Hepatocyte (in vitro differentiated cells): ENCODE results near the gene TM6SF1. TPM values are rescaled to one million over a fixed set of nuclear protein-coding genes. Genes with fewer than 3 reads are reported as not detected.
"Not testable (repeated sequence)": the region's sequence is repeated elsewhere in the genome, so short reads cannot be mapped to it uniquely, and the experiment has no call there.

Source experiments
- DNase-seq: peaks from one replicate; pipeline ENCODE4 v3.0.0-alpha.2; 2016; ENCODE audit warnings: low spot score
- H2AFZ ChIP-seq: fragments of 200-600 bp; sonication (generic); 2 replicates; pipeline ENCODE4 v1.6.0; 2016; ENCODE audit warnings: antibody characterized with exemption, mild to moderate bottlenecking
- H3K27ac ChIP-seq: fragments of 200-600 bp; sonication (generic); 2 replicates; pipeline ENCODE4 v1.5.1; 2016; ENCODE audit warnings: mild to moderate bottlenecking
- H3K27me3 ChIP-seq: fragments of 200-600 bp; sonication (generic); 2 replicates; pipeline ENCODE4 v1.6.1; 2016
- H3K36me3 ChIP-seq: fragments of 200-600 bp; sonication (generic); replicated peaks from 2 replicates; pipeline ENCODE4 v1.5.1; 2016; ENCODE audit warnings: low read depth; ENCODE audit not compliant: insufficient read depth
- H3K4me1 ChIP-seq: fragments of 200-600 bp; sonication (generic); 2 replicates; pipeline ENCODE4 v1.5.1; 2016; ENCODE audit warnings: mild to moderate bottlenecking, moderate library complexity; ENCODE audit not compliant: insufficient read depth
- H3K4me2 ChIP-seq: fragments of 200-600 bp; sonication (generic); 2 replicates; pipeline ENCODE4 v1.6.0; 2016
- H3K4me3 ChIP-seq: fragments of 200-600 bp; sonication (generic); 2 replicates; pipeline ENCODE4 v1.5.1; 2016; ENCODE audit warnings: mild to moderate bottlenecking
- H3K79me2 ChIP-seq: fragments of 200-600 bp; sonication (generic); 2 replicates; pipeline ENCODE4 v1.6.0; 2017; ENCODE audit warnings: mild to moderate bottlenecking
- H3K9me2 ChIP-seq: fragments of 200-600 bp; sonication (generic); replicated peaks from 2 replicates; pipeline ENCODE4 v1.6.0; 2017; ENCODE audit warnings: mild to moderate bottlenecking; ENCODE audit not compliant: insufficient read depth
- H3K9me3 ChIP-seq: fragments of 200-600 bp; sonication (generic); 2 replicates; pipeline ENCODE4 v1.5.1; 2016; ENCODE audit warnings: low read depth, mild to moderate bottlenecking
- H4K20me1 ChIP-seq: fragments of 200-600 bp; sonication (generic); 2 replicates; pipeline ENCODE4 v1.6.0; 2016; ENCODE audit warnings: mild to moderate bottlenecking; ENCODE audit not compliant: insufficient read depth, poor library complexity, severe bottlenecking
- CTCF ChIP-seq: fragments of 200-600 bp; sonication (generic); IDR thresholded peaks from 2 replicates; pipeline ENCODE4 v1.5.1; 2016; ENCODE audit warnings: antibody characterized with exemption, mild to moderate bottlenecking; ENCODE audit not compliant: poor library complexity
- EZH2 ChIP-seq: fragments of 200-600 bp; sonication (generic); IDR thresholded peaks from 2 replicates; pipeline ENCODE4 v1.6.1; 2016; ENCODE audit warnings: antibody characterized with exemption, mild to moderate bottlenecking, borderline replicate concordance
- EZH2phosphoT487 ChIP-seq: fragments of 200-600 bp; sonication (generic); IDR thresholded peaks from one replicate; pipeline ENCODE4 v1.6.1; 2018; ENCODE audit warnings: antibody characterized with exemption, mild to moderate bottlenecking, low read depth, moderate library complexity; ENCODE audit not compliant: unreplicated experiment, severe bottlenecking
- WGBS: methylation state at CpG from one replicate; pipeline ENCODE4 v1.1.6; 2016; ENCODE audit warnings: low lambda C conversion rate; ENCODE audit errors: missing lambda C conversion rate; 5-methylcytosine and 5-hydroxymethylcytosine counted together
- polyA plus RNA-seq: library from polyadenylated mRNA; unstranded; fragments of >200 nt; fragmentation: Nextera tagmentation; extraction: Ambion mirVana; gene quantifications from 2 replicates; pipeline ENCODE4 v1.2.1, GENCODE V29; 2016
- total RNA-seq: library from RNA; depleted of rRNA; stranded (reverse); fragments of >200 nt; gene quantifications from 2 replicates; pipeline ENCODE4 v1.2.3, GENCODE V29; 2014

Gene TM6SF1
- total and polyA plus RNA-seq, 2 experiments from 2014 or later: 0.20 to 0.35 TPM

GRCh38 chr15:83166218-83166617 is 58.8 kb downstream of the TM6SF1 start:
- WGBS: 97% methylated on average over 3 of the region's 3 CpGs
- H3K27ac ChIP-seq: no peak overlapping the region
- H3K79me2 ChIP-seq: peaks cover 64% of the 10 kb centered on the region
- H2AFZ ChIP-seq: no peak overlapping the region
- H3K4me2 ChIP-seq: no peak overlapping the region
- H3K27me3 ChIP-seq: no peaks in the 10 kb centered on the region
- H3K9me3 ChIP-seq: peaks cover 6% of the 10 kb centered on the region
- no peak overlapping the region for H3K4me3 ChIP-seq
- H3K36me3 ChIP-seq: no peaks in the 10 kb centered on the region
- TF ChIP-seq CTCF: no peak
- TF ChIP-seq EZH2phosphoT487: no peak
- TF ChIP-seq EZH2: no peak
- DNase-seq: no peak
- no peaks in the 10 kb centered on the region for H3K9me2 ChIP-seq
- H3K4me1 ChIP-seq: no peaks in the 10 kb centered on the region
- H4K20me1 ChIP-seq: no peaks in the 10 kb centered on the region

- Histone ChIP-seq H3K36me3 (no peaks in the 10 kb centered on the region), H3K4me3 (no peak overlapping the region), H3K4me2 (no peak overlapping the region), H3K27me3 (no peaks in the 10 kb centered on the region), H4K20me1 (no peaks in the 10 kb centered on the region), H2AFZ (no peak overlapping the region), H3K79me2 (peaks cover 69% of the 10 kb centered on the region), H3K9me2 (no peaks in the 10 kb centered on the region), H3K27ac (no peak overlapping the region), H3K4me1 (no peaks in the 10 kb centered on the region), H3K9me3 (peaks cover 6% of the 10 kb centered on the region)
- 95% methylated on average over 2 of the region's 2 CpGs for WGBS
- no peak for DNase-seq
- no peak for TF ChIP-seq EZH2
- TF ChIP-seq CTCF: no peak
- TF ChIP-seq EZH2phosphoT487: no peak
Measured at GRCh38 chr15:83166830-83167229, 59.4 kb downstream of the TM6SF1 start.

- H2AFZ ChIP-seq, H4K20me1 ChIP-seq, H3K4me3 ChIP-seq, H3K9me2 ChIP-seq, H3K27me3 ChIP-seq, H3K27ac ChIP-seq, DNase-seq, H3K4me1 ChIP-seq, H3K9me3 ChIP-seq, H3K36me3 ChIP-seq, H3K4me2 ChIP-seq: not testable (repeated sequence)
- 92% methylated on average over 5 of the region's 5 CpGs for WGBS
- peaks cover 83% of the 10 kb centered on the region for H3K79me2 ChIP-seq
Measured at GRCh38 chr15:83169576-83169975, 62.1 kb downstream of the TM6SF1 start.

GRCh38 chr15:83170474-83171165 is 63.2 kb downstream of the TM6SF1 start:
- Histone ChIP-seq H4K20me1 (no peaks in the 10 kb centered on the region), H3K27ac (no peak overlapping the region), H3K4me1 (no peaks in the 10 kb centered on the region), H2AFZ (no peak overlapping the region), H3K4me3 (no peak overlapping the region), H3K4me2 (no peak overlapping the region), H3K9me2 (no peaks in the 10 kb centered on the region), H3K27me3 (no peaks in the 10 kb centered on the region), H3K9me3 (peaks cover 6% of the 10 kb centered on the region), H3K79me2 (peaks cover 82% of the 10 kb centered on the region), H3K36me3 (no peaks in the 10 kb centered on the region)
- no peak for DNase-seq
- TF ChIP-seq CTCF: no peak
- no peak for TF ChIP-seq EZH2
- TF ChIP-seq EZH2phosphoT487: no peak
- WGBS: 90% methylated on average over 4 of the region's 4 CpGs
